NCI-H460 (cell line): ENCODE results near the gene CPNE6. TPM values are rescaled to one million over a fixed set of nuclear protein-coding genes. Genes with fewer than 3 reads are reported as not detected.

Source experiments
- DNase-seq: peaks from one replicate; pipeline ENCODE4 v3.0.0-alpha.2; 2016; ENCODE audit warnings: low read depth; ENCODE audit errors: extremely low read depth
- total RNA-seq: library from RNA; depleted of rRNA; stranded (reverse); fragments of >200 nt; shearing (Covaris generic); gene quantifications from 2 replicates; pipeline ENCODE4 v1.2.3, GENCODE V29; 2014; rRNA removed

Gene CPNE6
- total RNA-seq, 1 experiment from 2014 or later, result not detected

GRCh38 chr14:24122898-24123297 is 51.5 kb downstream of the CPNE6 start:
- DNase-seq, result no peak

- no peak for DNase-seq
These were observed 52.4 kb downstream of the CPNE6 start for GRCh38 chr14:24123424-24124417.

GRCh38 chr14:24126939-24127338 is 55.6 kb downstream of the CPNE6 start:
- DNase-seq, result no peak

GRCh38 chr14:24127673-24128072 is 56.3 kb downstream of the CPNE6 start:
- no peak for DNase-seq

Other genes starting within 250 kb of the CPNE6 start
- 39.0 and 39.2 TPM in 2 replicates for gene DHRS4, start 117.8 kb upstream of the CPNE6 start, total RNA-seq
- gene DHRS4L2, start 82.6 kb upstream of the CPNE6 start, total RNA-seq, result 19.4 and 21.7 TPM in 2 replicates
- 1.1 and 1.7 TPM in 2 replicates for gene CARMIL3, start 19.6 kb upstream of the CPNE6 start, total RNA-seq
- gene PCK2, start 22.7 kb downstream of the CPNE6 start, total RNA-seq, result 35.8 and 40.8 TPM in 2 replicates
- 49.6 and 54.1 TPM in 2 replicates for gene DCAF11, start 43.2 kb downstream of the CPNE6 start, total RNA-seq
- 1.4 and 1.6 TPM in 2 replicates for gene NRL, start 43.4 kb downstream of the CPNE6 start, total RNA-seq
- gene FITM1, start 59.1 kb downstream of the CPNE6 start, total RNA-seq, result 0.45 and 0.84 TPM in 2 replicates
- gene PSME1, start 64.6 kb downstream of the CPNE6 start, total RNA-seq, result 160 and 177 TPM in 2 replicates
- gene EMC9, start 70.0 kb downstream of the CPNE6 start, total RNA-seq, result 29.6 and 33.5 TPM in 2 replicates
- 204 and 205 TPM in 2 replicates for gene PSME2, start 75.0 kb downstream of the CPNE6 start, total RNA-seq
- gene RNF31, start 75.9 kb downstream of the CPNE6 start, total RNA-seq, result 32.0 and 35.1 TPM in 2 replicates
- 14.9 and 16.8 TPM in 2 replicates for gene IRF9, start 89.7 kb downstream of the CPNE6 start, total RNA-seq
- 1.4 and 4.6 TPM in 2 replicates for gene REC8, start 100.5 kb downstream of the CPNE6 start, total RNA-seq
- 38.9 and 48.8 TPM in 2 replicates for gene IPO4, start 117.3 kb downstream of the CPNE6 start, total RNA-seq
- 61.4 and 63.5 TPM in 2 replicates for gene TM9SF1, start 123.9 kb downstream of the CPNE6 start, total RNA-seq
- 0.20 TPM in 1 of 2 replicates, not detected in the other for gene TSSK4, start 134.1 kb downstream of the CPNE6 start, total RNA-seq
- gene CHMP4A, start 141.9 kb downstream of the CPNE6 start, total RNA-seq, result 51.2 and 82.4 TPM in 2 replicates
- 15.0 and 20.2 TPM in 2 replicates for gene MDP1, start 144.5 kb downstream of the CPNE6 start, total RNA-seq
- 207 and 223 TPM in 2 replicates for gene NEDD8, start 160.8 kb downstream of the CPNE6 start, total RNA-seq
- 88.7 and 89.5 TPM in 2 replicates for gene GMPR2, start 161.4 kb downstream of the CPNE6 start, total RNA-seq
- gene TINF2, start 171.1 kb downstream of the CPNE6 start, total RNA-seq, result 46.9 and 48.7 TPM in 2 replicates
- gene TGM1, start 191.6 kb downstream of the CPNE6 start, total RNA-seq, result 5.2 TPM in 2 replicates
- 32.2 and 34.2 TPM in 2 replicates for gene RABGGTA, start 200.0 kb downstream of the CPNE6 start, total RNA-seq
- 8.5 and 9.6 TPM in 2 replicates for gene DHRS1, start 228.2 kb downstream of the CPNE6 start, total RNA-seq
- 16.2 and 16.6 TPM in 2 replicates for gene NOP9, start 228.3 kb downstream of the CPNE6 start, total RNA-seq
- gene CIDEB, start 236.4 kb downstream of the CPNE6 start, total RNA-seq, result not detected in 2 replicates
- gene LTB4R2, start 238.6 kb downstream of the CPNE6 start, total RNA-seq, result 7.7 and 8.6 TPM in 2 replicates
- 11.1 and 13.4 TPM in 2 replicates for gene LTB4R, start 239.9 kb downstream of the CPNE6 start, total RNA-seq